Subcutaneous adipose tissue (tissue), 4 donors: ENCODE measurements around the gene VRK3. TPM values are rescaled to one million over a fixed set of nuclear protein-coding genes. Genes with fewer than 3 reads are reported as not detected.

Source experiments
- CTCF ChIP-seq: fragments of 450-650 bp; IDR thresholded peaks from one replicate; pipeline ENCODE4 v1.5.1; 2016; ENCODE audit warnings: low read depth, mild to moderate bottlenecking, control low read depth, antibody characterized with exemption, moderate library complexity
- total RNA-seq, 4 donors: library from RNA; depleted of rRNA; stranded (reverse); fragments of >200 nt; gene quantifications; one replicate each; pipeline ENCODE4 v1.1.0, GENCODE V29; 2016

VRK3 gene
- total RNA-seq, 4 donors from 2014 or later: 16.5 to 29.8 (median 26.8) TPM

- TF ChIP-seq CTCF: no peak
These were observed 18.0 kb downstream of the VRK3 start for GRCh38 chr19:50007170-50007569.

GRCh38 chr19:50005428-50005827 lies 19.7 kb downstream of the VRK3 start:
- no peak for TF ChIP-seq CTCF

- no peak for TF ChIP-seq CTCF
These were observed 21.3 kb downstream of the VRK3 start for GRCh38 chr19:50003810-50004419.

- TF ChIP-seq CTCF: no peak
These were observed 21.9 kb downstream of the VRK3 start for GRCh38 chr19:50003254-50003788.

- TF ChIP-seq CTCF: no peak
These were observed 22.7 kb downstream of the VRK3 start for GRCh38 chr19:50002386-50002960.

GRCh38 chr19:50001775-50002174 lies 23.4 kb downstream of the VRK3 start:
- TF ChIP-seq CTCF: no peak

GRCh38 chr19:50000841-50001557 lies 24.2 kb downstream of the VRK3 start:
- TF ChIP-seq CTCF: no peak
